ENCODE results near the gene GPC4.
"Not testable (repeated sequence)": the region's sequence is repeated elsewhere in the genome, so short reads cannot be mapped to it uniquely, and the experiment has no call there.

The GPC4 gene

GRCh38 chrX:133365871-133366611, 49.2 kb downstream of the GPC4 start:
- DNase-seq (ENCODE audit: low spot score): no peak

- DNase-seq (ENCODE audit: low spot score): peak; percentile 4
Measured at GRCh38 chrX:133364865-133365264, 50.4 kb downstream of the GPC4 start.

- no peak for DNase-seq (ENCODE audit: low spot score)
Measured at GRCh38 chrX:133364196-133364595, 51.1 kb downstream of the GPC4 start.

GRCh38 chrX:133362538-133362937, 52.8 kb downstream of the GPC4 start:
- DNase-seq (ENCODE audit: low spot score): no peak

- DNase-seq (ENCODE audit: low spot score): no peak
Measured at GRCh38 chrX:133359466-133359865, 55.8 kb downstream of the GPC4 start.

- DNase-seq (ENCODE audit: low spot score): no peak
Measured at GRCh38 chrX:133353233-133353632, 62.1 kb downstream of the GPC4 start.

GRCh38 chrX:133350751-133351150, 64.5 kb downstream of the GPC4 start:
- no peak for DNase-seq (ENCODE audit: low spot score)

- no peak for DNase-seq (ENCODE audit: low spot score)
Measured at GRCh38 chrX:133346026-133346425, 69.3 kb downstream of the GPC4 start.

GRCh38 chrX:133339566-133339965, 75.7 kb downstream of the GPC4 start:
- no peak for DNase-seq (ENCODE audit: low spot score)

GRCh38 chrX:133337250-133337649, 78.0 kb downstream of the GPC4 start:
- no peak for DNase-seq (ENCODE audit: low spot score)

GRCh38 chrX:133335027-133335426, 80.3 kb downstream of the GPC4 start:
- DNase-seq (ENCODE audit: low spot score): peak; percentile 33

GRCh38 chrX:133333154-133333750, 82.0 kb downstream of the GPC4 start:
- DNase-seq (ENCODE audit: low spot score): no peak

GRCh38 chrX:133332737-133333136, 82.6 kb downstream of the GPC4 start:
- no peak for DNase-seq (ENCODE audit: low spot score)

GRCh38 chrX:133330956-133331355, 84.3 kb downstream of the GPC4 start:
- no peak for DNase-seq (ENCODE audit: low spot score)

GRCh38 chrX:133325422-133325821, 89.9 kb downstream of the GPC4 start:
- no peak for DNase-seq (ENCODE audit: low spot score)

- no peak for DNase-seq (ENCODE audit: low spot score)
Measured at GRCh38 chrX:133323431-133323830, 91.9 kb downstream of the GPC4 start.

GRCh38 chrX:133322269-133322668, 93.0 kb downstream of the GPC4 start:
- not testable (repeated sequence) for DNase-seq (ENCODE audit: low spot score)

GRCh38 chrX:133321451-133321850, 93.8 kb downstream of the GPC4 start:
- no peak for DNase-seq (ENCODE audit: low spot score)

- DNase-seq (ENCODE audit: low spot score): no peak
Measured at GRCh38 chrX:133314281-133314680, 101.0 kb downstream of the GPC4 start.

- no peak for DNase-seq (ENCODE audit: low spot score)
Measured at GRCh38 chrX:133308499-133308897, 106.8 kb downstream of the GPC4 start.

- DNase-seq (ENCODE audit: low spot score): peak; percentile 20
Measured at GRCh38 chrX:133307637-133308498, 107.4 kb downstream of the GPC4 start.

GRCh38 chrX:133307094-133307493, 108.2 kb downstream of the GPC4 start:
- no peak for DNase-seq (ENCODE audit: low spot score)

- no peak for DNase-seq (ENCODE audit: low spot score)
Measured at GRCh38 chrX:133306316-133306715, 109.0 kb downstream of the GPC4 start.
